Transverse colon (tissue), 4 donors: Measurements from ENCODE around the gene CFAP99. TPM values are rescaled to one million over a fixed set of nuclear protein-coding genes. Genes with fewer than 3 reads are reported as not detected.

Source experiments
- DNase-seq: peaks from one replicate; pipeline ENCODE4 v3.0.0-alpha.2; 2019
- H3K27ac ChIP-seq, 4 donors: fragments of 200-600 bp; sonication (generic); 2 replicates each; pipeline ENCODE4 v1.5.1; 2016 to 2018; ENCODE audit warnings: inconsistent platforms in 4 of 4
- H3K27me3 ChIP-seq: fragments of 200-600 bp; sonication (generic); 2 replicates; pipeline ENCODE4 v1.5.1; 2017; ENCODE audit warnings: inconsistent platforms
- H3K36me3 ChIP-seq, 4 donors: fragments of 200-600 bp; sonication (generic); 2 replicates each; pipeline ENCODE4 v1.5.1; 2017 to 2019; ENCODE audit warnings: inconsistent platforms in 4 of 4
- H3K4me1 ChIP-seq, 4 donors: fragments of 200-600 bp; sonication (generic); 2 replicates each; pipeline ENCODE4 v1.5.1; 2017 to 2020; ENCODE audit warnings: inconsistent platforms in 4 of 4
- H3K4me3 ChIP-seq, 4 donors: fragments of 200-600 bp; sonication (generic); 1 replicate in 1 of 4; 2 replicates in 3 of 4; pipeline versions ENCODE4 v1.5.1 to v1.6.1; 2017 to 2019; ENCODE audit warnings: inconsistent platforms in 4 of 4
- H3K9me3 ChIP-seq, 2 donors: fragments of 200-600 bp; sonication (generic); 2 replicates each; pipeline ENCODE4 v1.5.1; 2017 to 2019; ENCODE audit warnings: inconsistent platforms in 2 of 2
- EP300 ChIP-seq: sonication (generic); formaldehyde crosslinking; IDR thresholded peaks from one replicate; pipeline ENCODE4 v1.6.1; 2017; ENCODE audit warnings: antibody characterized with exemption, low read depth
- POLR2A ChIP-seq: fragments of 450-650 bp; IDR thresholded peaks from one replicate; pipeline ENCODE4 v1.6.1; 2016; ENCODE audit warnings: antibody characterized with exemption, mild to moderate bottlenecking, moderate library complexity
- POLR2AphosphoS5 ChIP-seq, 3 donors: sonication (generic); formaldehyde crosslinking; IDR thresholded peaks; one replicate each; pipeline ENCODE4 v1.6.1; 2016; ENCODE audit warnings: antibody characterized with exemption in 3 of 3
- WGBS, 2 donors: methylation state at CpG; one replicate each; pipeline ENCODE4 v1.1.5; 2018; ENCODE audit warnings: low coverage in 1 of 2; 5-methylcytosine and 5-hydroxymethylcytosine counted together
- in situ Hi-C, 4 donors: fragments of 200-750 bp; cut with MboI; loops; one replicate each; pipeline versions ENCODE4 v1.15.0 to v1.15.1; 2017; ENCODE audit warnings: low sequenced_read_pairs in 3 of 4, low pct_ligation_motif_present in 1 of 4, low pct_unique_long_range_greater_than_20kb in 1 of 4
- intact Hi-C: fragments of 100-400 bp; cut with DNase I; formaldehyde crosslinking; loops from one replicate; pipeline ENCODE4 v1.15.1; 2023; ENCODE audit warnings: low total_unique reads
- total RNA-seq, 4 donors: library from RNA; depleted of rRNA; stranded (reverse); fragments of >200 nt; gene quantifications; one replicate each; pipeline ENCODE4 v1.1.0, GENCODE V29; 2016
- TF ChIP-seq, protein P1 (sequence below), 5 experiments: fragments of 200-600 bp in 3 of 5; fragments of 450-650 bp in 2 of 5; sonication (generic) in 3 of 5; IDR thresholded peaks; 1 replicate in 2 of 5; 2 replicates in 3 of 5; pipeline ENCODE4 v1.5.1; 2016 to 2017; ENCODE audit warnings: antibody characterized with exemption in 5 of 5, inconsistent platforms in 3 of 5, mild to moderate bottlenecking in 2 of 5, moderate library complexity in 1 of 5

The CFAP99 gene
- total RNA-seq, 4 donors from 2014 or later, result 0.32 to 0.82 (median 0.60) TPM; not detected in 1

DNA sequence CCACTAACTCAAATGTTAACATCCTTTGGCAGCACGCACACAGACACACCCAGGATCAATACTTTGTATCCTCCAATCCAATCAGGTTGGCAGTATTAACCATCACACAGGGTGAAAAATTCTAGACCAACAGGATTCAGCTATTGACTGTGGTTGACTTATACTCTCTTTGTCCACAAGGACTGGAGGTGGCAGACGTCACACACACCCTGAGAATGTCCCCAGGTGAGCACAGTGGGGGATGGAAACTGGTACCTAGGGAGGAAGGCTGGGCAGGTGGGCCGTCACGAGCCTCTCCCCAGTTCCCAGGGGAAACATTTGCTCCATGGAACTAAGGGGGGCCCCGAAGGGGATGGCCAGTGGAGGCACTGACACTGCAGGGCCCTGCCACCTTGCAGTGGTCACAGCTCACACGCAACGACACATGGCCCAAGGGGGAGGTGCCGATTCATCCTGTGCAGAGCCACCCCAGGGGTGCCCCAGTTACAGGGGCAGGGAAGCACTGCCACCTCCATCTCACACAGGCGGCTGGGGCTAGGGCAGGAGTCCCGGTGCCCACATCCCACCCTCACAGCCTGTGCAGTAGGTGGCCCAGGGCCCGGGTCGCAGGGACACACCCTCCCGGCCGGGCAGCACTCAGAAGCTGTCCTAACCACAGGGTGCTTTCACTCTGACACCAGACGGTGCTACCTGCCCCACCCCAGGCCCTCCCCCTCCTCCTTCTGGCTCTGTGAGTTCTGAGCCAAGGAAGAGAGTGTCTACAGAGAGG lies 17.7 kb upstream of the CFAP99 start:
- Histone ChIP-seq H3K27ac (no peak overlapping the region), H3K36me3 (no peaks in the 10 kb centered on the region), H3K4me3 (no peak overlapping the region), H3K27me3 (no peaks in the 10 kb centered on the region), H3K9me3 (no peaks in the 10 kb centered on the region), H3K4me1 (peaks cover 10 to 32% (median 19%) of the 10 kb centered on the region in 4 donors)
- in situ Hi-C loops (loop anchor here in 1 of 4 donors (25.0 kb wide), 1 partner anchor 164 kb away; the partner anchor contains the start of genes HAUS3 and POLN), intact Hi-C loops (no loop called here)
- 77% methylated on average over 15 of the region's 15 CpGs; no CpG with 5 or more reads in 1 of the 2 donors for WGBS, 2 donors
- TF ChIP-seq POLR2AphosphoS5 (IDR thresholded peaks at IDR 0.05), result no peak
- TF ChIP-seq, protein P1, sequence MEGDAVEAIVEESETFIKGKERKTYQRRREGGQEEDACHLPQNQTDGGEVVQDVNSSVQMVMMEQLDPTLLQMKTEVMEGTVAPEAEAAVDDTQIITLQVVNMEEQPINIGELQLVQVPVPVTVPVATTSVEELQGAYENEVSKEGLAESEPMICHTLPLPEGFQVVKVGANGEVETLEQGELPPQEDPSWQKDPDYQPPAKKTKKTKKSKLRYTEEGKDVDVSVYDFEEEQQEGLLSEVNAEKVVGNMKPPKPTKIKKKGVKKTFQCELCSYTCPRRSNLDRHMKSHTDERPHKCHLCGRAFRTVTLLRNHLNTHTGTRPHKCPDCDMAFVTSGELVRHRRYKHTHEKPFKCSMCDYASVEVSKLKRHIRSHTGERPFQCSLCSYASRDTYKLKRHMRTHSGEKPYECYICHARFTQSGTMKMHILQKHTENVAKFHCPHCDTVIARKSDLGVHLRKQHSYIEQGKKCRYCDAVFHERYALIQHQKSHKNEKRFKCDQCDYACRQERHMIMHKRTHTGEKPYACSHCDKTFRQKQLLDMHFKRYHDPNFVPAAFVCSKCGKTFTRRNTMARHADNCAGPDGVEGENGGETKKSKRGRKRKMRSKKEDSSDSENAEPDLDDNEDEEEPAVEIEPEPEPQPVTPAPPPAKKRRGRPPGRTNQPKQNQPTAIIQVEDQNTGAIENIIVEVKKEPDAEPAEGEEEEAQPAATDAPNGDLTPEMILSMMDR (IDR thresholded peaks at IDR 0.05), result no peak
- no peak for TF ChIP-seq POLR2A
- no peak for TF ChIP-seq EP300
- no peak for DNase-seq

DNA sequence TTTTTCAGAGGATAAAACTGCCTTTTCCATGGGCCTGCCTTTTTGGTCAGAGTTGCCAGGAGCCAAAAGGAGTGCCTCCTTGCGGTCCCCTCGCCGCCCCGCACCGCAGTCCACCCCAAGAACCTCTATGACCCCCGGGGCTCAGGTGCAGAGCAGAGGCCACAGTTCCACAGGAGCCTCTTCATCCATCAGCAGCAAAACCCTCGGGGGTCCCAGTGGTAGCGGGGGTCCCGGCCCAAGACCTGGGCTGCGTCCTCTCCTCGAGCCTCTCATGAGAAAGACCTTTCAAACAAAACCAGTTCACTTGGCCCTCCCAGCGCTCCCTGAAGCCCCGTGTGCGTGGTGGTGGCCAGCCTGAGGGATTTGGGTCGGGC lies 17.2 kb upstream of the CFAP99 start:
- H3K4me3 ChIP-seq, result peak overlapping the region in 1 of 4 donors; percentile 42
- WGBS, 2 donors, result 49% methylated on average over 15 of the region's 15 CpGs; no CpG with 5 or more reads in 1 of the 2 donors
- DNase-seq, result no peak
- in situ Hi-C loops, result loop anchor here in 1 of 4 donors (25.0 kb wide), 1 partner anchor 164 kb away; the partner anchor contains the start of genes HAUS3 and POLN
- TF ChIP-seq POLR2A (no peak), EP300 (no peak), POLR2AphosphoS5 (IDR thresholded peaks at IDR 0.05) (no peak)
- TF ChIP-seq, protein P1 (IDR thresholded peaks at IDR 0.05), result no peak
- H3K27ac ChIP-seq, result no peak overlapping the region
- no peaks in the 10 kb centered on the region for H3K27me3 ChIP-seq
- no peaks in the 10 kb centered on the region for H3K9me3 ChIP-seq
- H3K4me1 ChIP-seq, result peaks cover 10 to 31% (median 19%) of the 10 kb centered on the region in 4 donors
- no peaks in the 10 kb centered on the region for H3K36me3 ChIP-seq
- intact Hi-C loops, result no loop called here

DNA sequence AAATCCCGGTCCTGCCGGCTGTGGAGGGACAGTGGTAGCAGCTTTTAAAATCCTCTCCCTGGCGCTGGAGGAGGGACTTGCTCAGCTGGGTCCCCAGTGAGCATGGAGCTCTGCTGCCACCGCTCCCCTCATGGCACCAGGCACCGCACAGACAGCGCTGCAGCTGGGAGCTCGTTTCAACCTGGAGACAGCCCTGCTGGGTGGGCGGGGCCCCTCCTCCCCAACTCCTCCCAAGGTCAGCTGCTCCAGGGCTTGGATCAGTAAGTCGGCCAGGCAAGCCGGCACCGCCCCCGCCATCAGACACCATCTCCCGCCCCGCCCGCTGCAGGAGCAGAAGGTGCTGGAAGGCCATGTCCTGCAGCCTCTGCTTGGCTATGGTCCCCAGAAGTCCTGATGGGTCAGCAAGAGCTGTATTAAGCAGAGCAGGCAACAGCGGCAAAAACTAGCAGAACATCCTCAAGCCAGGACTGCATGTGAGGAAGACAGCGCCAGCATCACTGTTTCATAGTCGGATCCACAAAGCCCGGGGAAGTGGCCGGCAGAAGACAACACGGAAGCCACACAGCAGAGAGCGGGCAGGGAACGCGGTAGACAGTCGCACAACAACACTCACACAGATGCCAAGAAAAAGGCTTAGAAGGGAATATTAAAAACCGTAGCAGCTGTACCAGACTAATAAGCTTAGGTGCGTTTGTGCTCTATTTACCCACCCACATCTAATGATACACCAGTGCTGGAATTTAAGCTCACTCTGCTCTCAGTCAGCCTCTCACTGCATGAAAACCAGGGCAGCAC lies 16.5 kb upstream of the CFAP99 start:
- peak; percentile 88 for DNase-seq
- H3K4me1 ChIP-seq, result peaks cover 10 to 24% (median 19%) of the 10 kb centered on the region in 4 donors
- in situ Hi-C loops (loop anchor here in 1 of 4 donors (25.0 kb wide), 1 partner anchor 165 kb away; the partner anchor contains the start of genes HAUS3 and POLN), intact Hi-C loops (no loop called here)
- no peaks in the 10 kb centered on the region for H3K36me3 ChIP-seq
- peak overlapping the region in 2 of 4 donors; percentile 26 to 42 for H3K4me3 ChIP-seq
- no peaks in the 10 kb centered on the region for H3K9me3 ChIP-seq
- WGBS, 2 donors, result 2 to 24% methylated on average over 5 to 24 of the region's 27 CpGs
- TF ChIP-seq POLR2AphosphoS5 (IDR thresholded peaks at IDR 0.05) (no peak), EP300 (no peak), POLR2A (peak; percentile 44)
- TF ChIP-seq, protein P1 (IDR thresholded peaks at IDR 0.05), result no peak
- H3K27me3 ChIP-seq, result no peaks in the 10 kb centered on the region
- H3K27ac ChIP-seq, result peak overlapping the region; percentile 4 to 48 (median 38)

DNA sequence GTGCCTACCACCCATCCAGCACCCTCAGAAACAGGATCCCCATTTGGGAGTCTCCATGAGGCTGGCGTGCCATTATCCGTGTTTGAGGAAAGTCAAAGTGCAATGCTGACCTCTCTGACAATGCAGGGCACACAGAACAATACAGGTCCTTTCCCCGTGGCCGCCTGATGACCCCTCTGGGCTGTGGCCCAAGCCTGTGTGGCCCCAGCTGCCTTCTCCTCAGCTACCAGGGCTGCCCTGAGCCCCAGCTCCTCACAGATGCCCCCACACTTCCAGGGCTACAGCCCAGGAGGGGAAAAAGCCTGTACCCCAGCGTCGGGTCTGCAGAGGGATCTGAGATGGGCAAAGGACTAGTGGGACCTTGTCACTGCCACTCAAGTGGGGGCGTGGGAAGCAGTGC lies 15.8 kb upstream of the CFAP99 start:
- in situ Hi-C loops (loop anchor here in 1 of 4 donors (25.0 kb wide), 1 partner anchor 166 kb away; the partner anchor contains the start of genes HAUS3 and POLN), intact Hi-C loops (no loop called here)
- WGBS, 2 donors, result 80% methylated on average over 7 of the region's 7 CpGs; no CpG with 5 or more reads in 1 of the 2 donors
- no peak overlapping the region for H3K4me3 ChIP-seq
- H3K4me1 ChIP-seq, result peaks cover 10 to 24% (median 19%) of the 10 kb centered on the region in 4 donors
- no peak for DNase-seq
- peak overlapping the region; percentile 4 to 48 (median 38) for H3K27ac ChIP-seq
- no peaks in the 10 kb centered on the region for H3K36me3 ChIP-seq
- H3K9me3 ChIP-seq, result no peaks in the 10 kb centered on the region
- TF ChIP-seq EP300, result no peak
- TF ChIP-seq POLR2AphosphoS5 (IDR thresholded peaks at IDR 0.05), result no peak
- TF ChIP-seq, protein P1 (IDR thresholded peaks at IDR 0.05), result no peak
- TF ChIP-seq POLR2A, result no peak
- H3K27me3 ChIP-seq, result no peaks in the 10 kb centered on the region
